Panc1 (cell line): ENCODE results near the gene NCS1.
"Not testable (repeated sequence)": the region's sequence is repeated elsewhere in the genome, so short reads cannot be mapped to it uniquely, and the experiment has no call there.

ENCODE experiments used
- CTCF ChIP-seq: fragments of 450-650 bp; IDR thresholded peaks from 2 replicates; pipeline ENCODE4 v1.5.1; 2017; ENCODE audit warnings: mild to moderate bottlenecking
- POLR2AphosphoS5 ChIP-seq: IDR thresholded peaks from 2 replicates; pipeline ENCODE4 v1.6.1; 2012; ENCODE audit warnings: mild to moderate bottlenecking, low read depth, low read length, moderate library complexity
- REST ChIP-seq, 2 experiments: IDR thresholded peaks; 2 replicates each; pipeline ENCODE4 v1.6.1; 2011 to 2012; ENCODE audit warnings: low read depth in 2 of 2, control low read depth in 1 of 2, low read length in 1 of 2, mild to moderate bottlenecking in 1 of 2, moderate library complexity in 1 of 2; ENCODE audit not compliant: insufficient read depth in 1 of 2
- TCF7L2 ChIP-seq: IDR thresholded peaks from 2 replicates; pipeline ENCODE4 v1.6.1; 2011; ENCODE audit warnings: mild to moderate bottlenecking, low read depth, low read length, inconsistent platforms

- TF ChIP-seq CTCF; REST (IDR thresholded peaks at IDR 0.05; ENCODE audit: insufficient read depth in 1 of 2, low read depth in 2 of 2, low read length in 1 of 2); POLR2AphosphoS5; TCF7L2: not testable (repeated sequence)
Measured at GRCh38 chr9:130277525-130277924, 105.3 kb downstream of the NCS1 start.
